ENCODE data around the gene TRERF1. TPM values are rescaled to one million over a fixed set of nuclear protein-coding genes. Genes with fewer than 3 reads are reported as not detected.

TRERF1 gene
- total and polyA plus RNA-seq, 2 of the 8 experiments (the other 6 are each of a cell fraction or from before 2014, with no cell fraction given): 10.8 to 21.5 TPM

- 97% methylated on average over 8 of the region's 8 CpGs; no CpG with 5 or more reads in 1 of the 2 experiments for WGBS, 2 experiments (ENCODE audit: extremely low coverage in 1 of 2, insufficient coverage in 1 of 2, insufficient read length in 1 of 2, insufficient replicate concordance in 2 of 2, low coverage in 1 of 2, low lambda C conversion rate in 2 of 2, missing lambda C conversion rate in 1 of 2)
- Histone ChIP-seq H3K23ac (ENCODE audit: insufficient read length) (no peak overlapping the region), H3K79me2 (ENCODE audit: control insufficient read depth in 1 of 2, insufficient read depth in 2 of 2, low read length in 2 of 2) (peaks cover 0 to 61% of the 10 kb centered on the region in 2 experiments; a peak in 2 of 4 replicates), H3K27ac (ENCODE audit: low read depth, low read length) (no peak overlapping the region), H3K4ac (replicated peaks; ENCODE audit: insufficient read length, low read depth, low read length) (no peak overlapping the region), H3K4me1 (replicated peaks in 1 of 4; ENCODE audit: control insufficient read depth in 3 of 4, insufficient read depth in 4 of 4, low read length in 3 of 4) (peaks cover 0 to 3% (median 0%) of the 10 kb centered on the region in 4 experiments; a peak in 3 of 7 replicates), H2BK20ac (ENCODE audit: low read length) (no peak overlapping the region), H2BK15ac (ENCODE audit: low read length) (no peak overlapping the region), H2BK12ac (ENCODE audit: low read depth, low read length) (no peak overlapping the region), H3K14ac (ENCODE audit: insufficient read length) (no peak overlapping the region), H3K56ac (replicated peaks; ENCODE audit: insufficient read length, low read depth, low read length) (no peak overlapping the region), H2AK5ac (ENCODE audit: low read depth, low read length) (no peak overlapping the region), H3K23me2 (ENCODE audit: low read depth, low read length) (no peaks in the 10 kb centered on the region; the same call in 1 of the 2 replicates), H3K36me3 (ENCODE audit: control insufficient read depth in 2 of 4, insufficient read depth in 4 of 4, low read length in 3 of 4) (0 out of 8 replicates have a peak, but pooled peaks cover 0 to 2% (median 0%) of the 10 kb centered on the region in 4 experiments), H3K27me3 (replicated peaks in 1 of 4; ENCODE audit: control insufficient read depth in 3 of 4, extremely low read depth in 1 of 4, insufficient read depth in 3 of 4, low read length in 3 of 4) (no peaks in the 10 kb centered on the region), H3K9me3 (ENCODE audit: insufficient read depth in 2 of 2, low read depth in 1 of 2, low read length in 1 of 2) (0 out of 4 replicates have a peak, but pooled peaks cover 0 to 2% of the 10 kb centered on the region in 2 experiments), H3K4me3 (ENCODE audit: extremely low read depth in 1 of 4, insufficient read depth in 2 of 4, low read depth in 3 of 4, low read length in 4 of 4) (no peak overlapping the region), H4K8ac (ENCODE audit: extremely low read depth, insufficient read depth, low read length) (no peak overlapping the region), H4K5ac (ENCODE audit: insufficient read length, low read depth, low read length) (no peak overlapping the region), H2BK120ac (replicated peaks; ENCODE audit: low read depth, low read length) (no peak overlapping the region), H2BK5ac (ENCODE audit: low read depth, low read length) (no peak overlapping the region), H4K20me1 (replicated peaks in 1 of 2; ENCODE audit: control insufficient read depth in 1 of 2, insufficient read depth in 2 of 2, low read length in 2 of 2) (peaks cover 6 to 20% of the 10 kb centered on the region in 2 experiments), H2AFZ (ENCODE audit: low read length) (no peak overlapping the region), H3K9ac (replicated peaks in 1 of 4; ENCODE audit: extremely low read depth in 1 of 4, low read depth in 3 of 4, low read length in 3 of 4) (no peak overlapping the region), H3K4me2 (ENCODE audit: insufficient read depth in 1 of 2, low read depth in 2 of 2, low read length in 2 of 2) (no peak overlapping the region), H3K79me1 (ENCODE audit: low read depth, low read length) (peaks cover 16% of the 10 kb centered on the region), H4K91ac (replicated peaks; ENCODE audit: insufficient read length, low read length) (no peak overlapping the region), H3K18ac (ENCODE audit: extremely low read depth, low read length) (no peak overlapping the region)
- DNase-seq (ENCODE audit: low read depth in 1 of 2, low spot score in 2 of 2): no peak
- FAIRE-seq: no peak
- ChIA-PET CTCF (ENCODE audit: partially characterized antibody) (interaction anchor here (1.0 to 1.2 kb wide), 2 partner anchors 10 to 28 kb away, joined by 4 read pairs; no protein-coding TSS in a partner anchor), POLR2A (ENCODE audit: partially characterized antibody) (no interaction called here)
- TF ChIP-seq GABPA (IDR thresholded peaks at IDR 0.05; ENCODE audit: borderline replicate concordance, insufficient read depth, low read length) (no peak), ATF3 (IDR thresholded peaks at IDR 0.05; ENCODE audit: insufficient read depth, low read depth, low read length) (no peak), SP2 (IDR thresholded peaks at IDR 0.05; ENCODE audit: low read length) (no peak), RXRA (IDR thresholded peaks at IDR 0.05; ENCODE audit: insufficient read depth, low read depth, low read length) (no peak), EGR1 (IDR thresholded peaks at IDR 0.05; ENCODE audit: borderline replicate concordance, low read depth, low read length) (no peak), MAFK (IDR thresholded peaks at IDR 0.05; ENCODE audit: low read depth, low read length) (no peak), MAX (IDR thresholded peaks at IDR 0.05) (no peak), EP300 (IDR thresholded peaks at IDR 0.05; ENCODE audit: borderline replicate concordance in 1 of 2, low read depth in 2 of 2, low read length in 2 of 2) (no peak), FOSL1 (IDR thresholded peaks at IDR 0.05; ENCODE audit: insufficient read depth, low read depth, low read length) (no peak), BCL11A (IDR thresholded peaks at IDR 0.05; ENCODE audit: low read depth in 2 of 2, low read length in 2 of 2) (no peak), HDAC6 (IDR thresholded peaks at IDR 0.05; ENCODE audit: low read depth, low read length) (no peak), SP4 (IDR thresholded peaks at IDR 0.05; ENCODE audit: low read length) (no peak)
These were observed 86.7 kb downstream of the TRERF1 start for GRCh38 chr6:42365021-42365420.

Measured in H1 (cell line).